Measurements from ENCODE around the gene HIRIP3.
"Not testable (repeated sequence)": the region's sequence is repeated elsewhere in the genome, so short reads cannot be mapped to it uniquely, and the experiment has no call there.

GRCh38 chr16:30012598-30012997 is 17.2 kb upstream of the HIRIP3 start:
- TF ChIP-seq EZH2 (IDR thresholded peaks at IDR 0.05; ENCODE audit: low read depth); CTCF (conservative IDR thresholded peaks at IDR 0.05): not testable (repeated sequence)

Measured in PC-9 (cell line).